ENCODE measurements around the gene IL15. TPM values are rescaled to one million over a fixed set of nuclear protein-coding genes. Genes with fewer than 3 reads are reported as not detected.
A peak's percentile ranks its signal among the peaks of the same experiment; 100 is the strongest.
"Not testable (repeated sequence)": the region's sequence is repeated elsewhere in the genome, so short reads cannot be mapped to it uniquely, and the experiment has no call there.

Gene IL15, protein sequence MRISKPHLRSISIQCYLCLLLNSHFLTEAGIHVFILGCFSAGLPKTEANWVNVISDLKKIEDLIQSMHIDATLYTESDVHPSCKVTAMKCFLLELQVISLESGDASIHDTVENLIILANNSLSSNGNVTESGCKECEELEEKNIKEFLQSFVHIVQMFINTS
- 7.0 TPM for polyA plus RNA-seq (ENCODE audit: insufficient read length)

DNA sequence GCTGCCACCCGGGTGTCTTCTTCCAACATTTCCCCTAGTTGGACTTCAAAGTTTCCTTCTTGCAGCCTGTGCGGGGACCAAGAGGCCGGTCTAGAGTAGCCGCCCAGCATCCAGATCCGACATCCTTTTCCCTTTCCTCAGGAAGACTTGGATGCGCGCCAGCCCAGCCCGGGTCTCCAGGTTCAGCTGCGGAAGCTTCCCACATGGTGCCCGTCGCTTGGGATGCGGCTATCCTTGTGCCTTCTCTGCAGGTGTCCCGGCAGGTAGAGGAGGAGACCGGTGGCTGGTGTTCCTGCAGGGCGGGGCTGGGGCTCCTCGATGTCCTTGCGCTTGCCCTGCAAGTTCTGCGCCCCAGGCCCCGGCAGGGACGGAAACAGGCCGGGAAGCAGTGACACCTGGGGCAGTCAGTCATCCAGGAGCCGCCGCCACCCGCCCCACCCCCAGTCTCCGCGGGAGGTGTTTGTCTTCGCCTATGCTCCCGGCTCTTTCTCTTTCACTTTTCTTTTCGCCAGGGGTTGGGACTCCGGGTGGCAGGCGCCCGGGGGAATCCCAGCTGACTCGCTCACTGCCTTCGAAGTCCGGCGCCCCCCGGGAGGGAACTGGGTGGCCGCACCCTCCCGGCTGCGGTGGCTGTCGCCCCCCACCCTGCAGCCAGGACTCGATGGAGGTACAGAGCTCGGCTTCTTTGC lies at the start of gene IL15:
IL15 (plus strand) TSS at position 502 of the 689 bp plus-strand sequence. CDS start 82,882 bp downstream, outside the sequence.
- peak; percentile 46 for DNase-seq

DNA sequence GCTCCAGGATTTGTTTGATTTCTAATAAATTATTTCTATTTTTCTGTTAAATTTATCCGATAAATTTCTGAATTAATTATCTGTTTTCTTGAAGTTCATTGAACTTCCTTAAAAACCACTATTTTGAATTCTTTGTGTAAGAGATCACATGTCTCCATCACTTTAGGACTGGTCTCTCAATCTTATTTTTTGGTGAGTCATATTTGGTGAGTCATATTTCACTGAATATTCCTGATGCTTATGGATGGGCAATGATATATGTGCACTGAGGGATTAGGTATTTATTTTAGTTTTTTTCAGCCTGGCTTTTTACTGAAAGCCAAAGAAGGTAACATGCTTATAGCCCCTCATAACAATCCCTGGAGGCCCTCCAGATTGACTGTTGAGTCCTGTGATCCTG lies 48.5 kb upstream of the IL15 start:
- DNase-seq = no peak

DNA sequence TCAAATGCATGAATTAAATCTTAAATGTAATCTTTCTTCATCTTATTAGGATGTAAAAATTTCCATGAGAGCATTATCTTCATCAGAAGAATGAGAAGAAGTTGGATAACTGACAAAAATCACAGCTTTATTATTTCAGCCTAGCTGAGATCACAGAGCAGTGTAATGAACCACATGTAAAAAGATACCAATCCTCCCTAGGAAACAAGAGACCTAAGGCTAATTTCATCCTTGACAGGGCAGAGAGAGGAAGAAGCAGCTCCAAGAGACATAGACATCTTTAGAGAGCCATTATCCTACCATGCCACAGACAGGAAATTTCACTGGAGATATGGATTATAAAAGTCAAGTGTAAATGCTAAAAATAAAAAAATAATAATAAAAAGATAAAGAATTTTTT lies 40.9 kb upstream of the IL15 start:
- no peak for DNase-seq

DNA sequence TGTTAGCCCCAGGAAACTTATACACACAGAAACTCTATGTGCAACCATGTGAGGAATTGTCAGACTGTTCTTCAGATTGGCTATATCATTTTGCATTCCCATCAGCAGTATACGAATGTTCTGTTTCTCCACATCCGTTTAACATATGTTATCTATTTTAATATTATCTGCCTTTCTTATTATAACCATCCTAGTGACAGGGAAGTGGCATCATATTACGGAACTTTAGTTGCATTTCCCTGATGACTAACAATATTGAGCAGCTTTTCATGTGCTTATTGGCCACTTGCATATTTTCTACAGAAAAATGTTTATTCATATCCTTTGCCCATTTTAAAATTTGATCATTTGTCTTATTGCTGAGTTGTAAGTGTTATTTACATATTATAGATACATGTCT lies 36.5 kb upstream of the IL15 start:
- no peak for DNase-seq

DNA sequence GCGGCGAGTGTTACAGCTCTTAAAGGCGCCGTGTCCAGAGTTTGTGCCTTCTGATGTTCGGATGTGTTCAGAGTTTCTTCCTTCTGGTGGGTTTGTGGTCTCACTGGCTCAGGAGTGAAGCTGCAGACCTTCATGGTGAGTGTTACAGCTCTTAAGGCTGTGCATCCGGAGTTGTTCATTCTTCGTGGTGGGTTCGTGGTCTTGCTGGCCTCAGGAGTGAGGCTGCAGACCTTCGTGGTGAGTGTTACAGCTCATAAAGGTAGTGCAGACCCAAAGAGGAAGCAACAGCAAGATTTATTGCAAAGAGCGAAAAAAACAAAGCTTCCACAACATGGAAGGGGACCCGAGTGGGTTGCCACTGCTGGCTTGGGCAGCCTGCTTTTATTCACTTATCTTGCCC lies 31.7 kb upstream of the IL15 start:
- DNase-seq = not testable (repeated sequence)

DNA sequence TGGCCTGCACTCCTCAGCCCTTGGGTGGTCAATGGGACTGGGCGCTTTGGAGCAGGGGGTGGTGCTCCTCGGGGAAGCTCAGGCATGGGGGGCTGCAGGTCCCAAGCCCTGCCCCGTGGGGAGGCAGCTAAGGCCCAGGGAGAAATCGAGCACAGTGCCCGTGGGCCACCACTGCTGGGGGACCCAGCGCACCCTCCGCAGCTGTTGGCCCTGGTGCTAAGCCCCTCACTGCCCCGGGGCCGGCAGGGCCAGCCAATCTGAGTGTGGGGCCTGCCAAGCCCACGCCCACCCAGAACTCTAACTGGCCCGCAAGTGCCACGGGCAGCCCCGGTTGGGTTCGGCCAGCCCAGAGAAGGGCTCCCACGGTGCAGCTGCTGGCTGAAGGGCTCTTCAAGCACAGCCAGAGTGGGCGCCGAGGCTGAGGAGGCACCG lies 30.9 kb upstream of the IL15 start:
- DNase-seq = no peak

DNA sequence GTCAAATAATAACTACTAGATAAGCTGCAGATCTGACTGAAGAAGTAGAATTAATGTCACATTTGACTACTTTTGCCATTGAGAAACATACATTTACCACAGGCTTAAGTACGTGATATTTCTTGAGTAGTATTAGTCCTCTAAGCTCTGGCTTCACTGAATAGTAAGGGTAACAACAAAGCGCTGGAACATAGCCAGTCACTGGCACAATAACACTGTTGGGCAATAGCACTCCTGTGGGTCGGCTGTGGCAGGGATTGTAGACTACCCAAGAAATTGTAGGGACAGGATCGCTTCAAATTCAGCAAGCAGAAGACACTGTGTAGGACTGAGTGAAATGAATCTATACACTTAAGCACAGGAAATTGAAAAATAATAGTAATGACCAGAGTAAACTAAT lies 27.1 kb upstream of the IL15 start:
- DNase-seq = no peak

DNA sequence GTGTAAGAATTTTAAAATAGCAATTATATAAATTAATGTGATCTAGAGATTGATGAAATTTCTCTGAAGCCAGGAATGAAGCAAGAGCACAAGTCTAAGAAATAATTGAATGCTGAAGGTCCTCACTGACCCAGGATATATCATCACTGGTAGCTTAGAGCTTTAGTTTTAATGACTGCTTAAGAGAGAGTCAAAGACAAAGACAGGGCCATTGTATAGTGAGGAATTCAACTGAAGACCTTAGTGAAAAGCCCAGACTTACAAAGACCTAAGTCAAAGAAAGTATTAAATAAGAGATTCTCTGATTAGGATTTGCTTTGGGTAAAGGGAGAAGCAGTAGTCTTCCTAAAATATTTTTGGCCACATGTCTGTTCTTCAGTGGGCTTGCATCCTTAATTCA lies 26.0 kb upstream of the IL15 start:
- no peak for DNase-seq

DNA sequence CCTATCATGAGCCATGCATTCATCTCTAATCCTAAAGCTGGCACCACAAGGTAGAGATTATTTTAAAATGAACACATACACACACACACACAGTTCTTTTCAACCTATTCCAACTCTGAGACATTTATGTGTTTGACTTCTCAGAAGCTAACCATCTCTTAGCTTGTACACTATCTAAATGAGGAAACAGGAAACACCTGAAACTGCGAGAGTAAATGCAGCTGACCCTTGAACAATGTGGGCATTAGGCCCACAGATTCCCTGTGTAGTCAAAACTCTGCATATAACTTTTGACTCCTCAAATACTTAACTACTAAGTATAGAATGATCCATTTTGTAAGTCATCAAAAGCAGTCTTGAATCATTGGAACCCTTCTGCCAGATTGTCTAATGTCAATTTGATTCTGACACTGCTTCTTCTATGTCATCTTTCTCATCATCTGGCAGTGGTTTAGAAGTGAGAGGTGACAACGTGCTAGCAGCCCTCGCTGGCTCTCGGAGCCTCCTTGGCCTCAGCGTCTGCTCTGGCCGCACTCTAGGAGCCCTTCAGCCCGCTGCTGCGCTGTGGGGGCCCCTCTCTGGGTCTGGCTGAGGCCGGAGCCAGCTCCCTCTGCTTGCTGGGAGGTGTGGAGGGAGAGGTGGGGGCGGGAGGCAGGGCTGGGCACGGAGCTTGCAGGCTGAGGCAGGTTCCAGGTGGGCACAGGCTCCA lies 21.4 kb upstream of the IL15 start:
- DNase-seq = no peak

DNA sequence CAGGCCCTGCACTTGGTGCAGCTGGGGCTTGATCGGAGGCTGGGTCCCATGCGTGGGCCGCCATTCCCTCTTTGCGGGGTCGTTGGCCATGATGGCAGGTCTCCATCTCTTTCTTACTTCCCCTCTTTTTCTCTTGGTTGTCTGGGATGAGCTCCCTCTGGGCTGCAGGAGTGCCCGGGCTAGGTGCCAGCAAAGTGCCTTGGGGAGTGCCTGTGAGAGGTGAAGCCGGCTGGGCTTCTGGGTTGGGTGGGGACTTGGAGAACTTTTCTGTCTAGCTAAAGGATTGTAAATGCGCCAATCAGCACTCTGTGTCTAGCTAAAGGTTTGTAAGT lies 20.8 kb upstream of the IL15 start:
- DNase-seq = not testable (repeated sequence)

DNA sequence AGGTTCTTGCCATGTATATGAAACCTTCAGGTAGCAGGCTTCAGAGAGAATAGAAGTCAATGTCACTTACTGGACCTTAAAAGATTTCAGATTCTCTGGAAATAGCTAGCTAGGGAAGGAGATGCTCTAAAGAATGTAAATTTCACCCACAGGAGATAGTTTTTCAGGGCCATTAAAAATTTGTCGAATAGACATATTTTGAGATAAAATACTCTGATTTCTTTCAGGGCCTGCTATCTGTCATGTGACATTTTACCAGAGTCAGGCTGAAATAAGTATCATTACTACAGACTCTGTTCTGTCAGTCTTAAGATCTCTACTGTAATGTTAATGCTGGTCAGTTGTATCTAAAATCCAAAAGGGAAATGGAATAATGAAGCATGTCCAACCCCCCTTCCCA lies 15.7 kb upstream of the IL15 start:
- no peak for DNase-seq

DNA sequence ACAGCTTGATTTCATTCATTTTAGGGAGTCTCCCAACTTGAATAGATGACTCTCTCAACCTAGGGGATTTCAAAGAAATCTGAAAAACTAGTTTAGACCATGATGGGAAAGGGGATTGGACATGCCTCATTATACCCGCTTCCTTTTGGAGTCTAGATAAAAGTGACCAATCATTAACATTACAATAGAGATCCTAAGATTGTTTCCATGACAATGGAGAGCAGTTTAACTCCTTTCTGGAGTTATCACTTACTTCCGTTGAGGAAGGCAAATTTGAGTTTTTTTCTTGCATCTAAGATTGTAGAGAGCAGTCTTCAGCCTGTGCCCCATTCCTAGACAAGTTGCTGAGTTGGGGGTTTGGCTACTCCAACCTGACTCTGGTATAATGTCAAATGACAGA lies 11.4 kb upstream of the IL15 start:
- DNase-seq = no peak

DNA sequence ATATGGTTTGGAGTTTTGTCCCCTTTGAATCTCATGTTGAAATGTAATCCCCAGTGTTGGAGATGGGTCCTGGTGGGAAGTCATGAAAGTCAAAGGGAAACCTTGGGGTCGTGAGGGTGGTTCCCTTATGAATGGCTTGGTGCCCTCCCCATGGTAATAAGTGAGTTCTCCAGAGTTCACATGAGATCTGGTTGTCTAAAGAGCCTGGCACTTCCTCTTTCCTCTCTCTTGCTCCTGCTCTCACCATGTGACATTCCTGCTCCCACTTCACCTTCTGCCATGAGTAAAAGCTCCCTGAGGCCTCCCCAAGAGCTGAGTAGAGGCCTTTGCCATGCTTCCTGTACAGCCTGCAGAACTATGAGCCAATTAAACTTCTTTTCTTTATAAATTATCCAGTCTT lies 5.5 kb upstream of the IL15 start:
- no peak for DNase-seq

DNA sequence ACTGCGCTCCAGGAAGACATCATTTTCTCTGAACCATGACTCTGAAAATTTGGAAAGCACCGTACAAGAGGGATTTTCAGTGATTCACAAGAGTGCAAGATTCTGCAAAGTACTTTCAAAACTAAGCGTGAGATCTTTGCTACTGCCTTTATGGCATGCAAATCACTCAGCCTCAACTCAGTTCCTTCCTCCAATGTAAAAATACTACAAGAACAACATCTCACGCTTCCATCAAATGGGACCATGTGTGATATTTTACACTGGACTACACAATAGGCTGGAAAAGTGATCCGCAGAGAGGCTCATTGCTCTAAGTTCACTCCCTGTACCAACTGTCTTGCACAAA lies 674 bp upstream of the IL15 start:
- DNase-seq = no peak

DNA sequence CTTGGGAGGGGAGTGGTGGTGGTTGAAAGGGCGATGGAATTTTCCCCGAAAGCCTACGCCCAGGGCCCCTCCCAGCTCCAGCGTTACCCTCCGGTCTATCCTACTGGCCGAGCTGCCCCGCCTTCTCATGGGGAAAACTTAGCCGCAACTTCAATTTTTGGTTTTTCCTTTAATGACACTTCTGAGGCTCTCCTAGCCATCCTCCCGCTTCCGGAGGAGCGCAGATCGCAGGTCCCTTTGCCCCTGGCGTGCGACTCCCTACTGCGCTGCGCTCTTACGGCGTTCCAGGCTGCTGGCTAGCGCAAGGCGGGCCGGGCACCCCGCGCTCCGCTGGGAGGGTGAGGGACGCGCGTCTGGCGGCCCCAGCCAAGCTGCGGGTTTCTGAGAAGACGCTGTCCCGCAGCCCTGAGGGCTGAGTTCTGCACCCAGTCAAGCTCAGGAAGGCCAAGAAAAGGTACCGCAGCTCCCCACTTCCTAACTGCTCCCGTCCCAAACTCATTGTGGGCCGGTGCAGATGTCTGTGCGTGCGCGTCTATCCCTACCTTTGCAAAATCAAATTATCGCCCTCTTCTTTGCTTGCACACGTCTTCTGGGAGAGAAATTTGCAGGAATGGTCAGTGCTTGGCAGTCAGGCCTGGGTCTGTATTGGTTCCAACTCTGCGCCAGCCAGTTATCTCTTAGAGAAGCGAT lies 533 bp downstream of the IL15 start:
- DNase-seq = peak; percentile 28

DNA sequence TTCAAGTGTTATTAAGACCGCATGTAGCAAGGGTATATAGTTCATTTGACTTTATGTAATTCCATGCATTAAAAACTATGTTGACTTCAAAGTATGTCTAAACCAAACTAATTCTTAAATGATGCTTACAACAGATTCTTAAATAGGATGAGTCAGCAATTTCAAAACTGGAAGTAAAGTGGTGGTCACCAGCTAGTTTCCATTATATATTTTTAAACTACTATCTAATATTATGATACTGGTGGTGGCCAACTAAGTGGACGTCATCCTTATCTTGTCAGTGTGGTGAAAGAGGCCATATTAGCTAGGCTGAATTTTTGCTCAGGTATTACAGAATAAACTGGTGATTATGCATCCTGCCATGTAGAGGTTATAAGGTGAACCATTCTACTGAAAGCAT lies 1.2 kb downstream of the IL15 start:
- DNase-seq = no peak

DNA sequence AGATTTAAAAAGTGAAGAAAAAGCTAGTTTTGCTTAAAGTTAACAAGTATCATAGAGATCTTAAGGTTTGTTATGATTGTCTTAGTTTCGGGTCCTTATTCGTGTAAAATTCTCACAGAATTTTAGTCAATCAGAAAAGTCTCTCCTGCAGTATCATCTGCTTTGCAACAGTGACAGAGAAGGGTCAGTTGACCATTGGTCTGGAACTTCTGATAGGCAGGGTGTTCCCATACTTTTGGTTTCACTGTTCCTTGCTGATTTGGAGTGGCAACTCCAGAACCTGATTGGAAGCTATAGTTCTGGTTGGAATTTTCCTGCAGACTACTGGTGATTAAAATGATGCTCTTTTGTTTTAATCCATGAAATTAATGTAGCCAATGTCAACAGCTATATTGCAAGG lies 1.8 kb downstream of the IL15 start:
- DNase-seq = no peak

DNA sequence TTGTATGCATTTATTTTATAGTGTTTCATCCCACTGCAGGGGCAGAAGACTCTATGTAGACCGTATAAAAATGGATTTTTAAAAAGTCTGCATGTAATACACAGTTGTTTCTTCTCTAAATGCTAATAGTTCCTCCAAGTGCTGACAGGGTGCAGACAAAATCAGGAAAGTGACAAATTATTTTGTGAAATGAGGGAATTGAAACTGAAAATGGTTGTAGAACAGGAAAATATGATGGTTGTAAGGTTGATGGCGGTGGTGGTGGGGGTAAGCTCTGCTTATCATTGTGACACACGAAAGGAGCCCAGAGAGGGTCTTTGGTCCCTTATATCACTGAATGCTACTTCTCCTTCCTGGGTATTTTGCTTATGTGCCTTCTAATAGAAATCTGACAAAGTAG lies 4.3 kb downstream of the IL15 start:
- DNase-seq = no peak

DNA sequence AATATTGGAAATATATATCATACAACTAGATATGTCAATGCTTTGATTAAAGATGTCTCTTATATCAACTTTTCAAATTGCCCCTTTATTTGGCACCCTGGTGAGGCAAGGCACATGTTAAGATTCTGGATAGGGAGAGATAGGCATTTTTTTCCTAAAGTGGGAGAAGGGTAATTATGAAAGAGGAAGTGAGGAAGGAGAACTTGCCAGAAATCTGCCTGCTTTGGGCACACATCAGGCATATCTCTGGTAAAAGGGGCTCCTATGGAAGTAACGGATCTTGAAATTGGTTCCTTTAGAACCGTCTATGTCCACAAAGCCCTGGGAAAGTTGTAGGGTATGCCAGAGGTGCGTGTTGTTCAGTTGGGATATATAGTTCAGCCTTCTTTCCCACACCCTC lies 5.7 kb downstream of the IL15 start:
- no peak for DNase-seq

DNA sequence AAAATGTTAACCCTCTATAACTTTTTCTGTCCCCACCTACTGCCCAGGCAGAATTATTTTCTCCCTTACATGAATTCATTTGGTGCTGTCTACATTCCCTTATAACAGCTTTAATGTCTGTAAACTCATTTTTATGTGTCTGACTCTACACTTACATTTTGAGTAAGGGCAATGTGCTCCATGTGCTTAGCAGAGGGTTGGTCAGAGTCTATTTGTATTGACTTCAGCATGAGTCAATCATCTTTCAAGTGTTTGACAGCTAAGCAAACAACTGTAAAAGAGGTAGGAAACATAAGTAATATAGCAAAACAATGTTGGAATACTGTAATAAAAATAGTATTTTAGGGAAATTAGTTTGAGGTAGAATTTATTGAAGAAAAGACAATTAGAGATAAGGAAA lies 6.3 kb downstream of the IL15 start:
- DNase-seq = no peak

DNA sequence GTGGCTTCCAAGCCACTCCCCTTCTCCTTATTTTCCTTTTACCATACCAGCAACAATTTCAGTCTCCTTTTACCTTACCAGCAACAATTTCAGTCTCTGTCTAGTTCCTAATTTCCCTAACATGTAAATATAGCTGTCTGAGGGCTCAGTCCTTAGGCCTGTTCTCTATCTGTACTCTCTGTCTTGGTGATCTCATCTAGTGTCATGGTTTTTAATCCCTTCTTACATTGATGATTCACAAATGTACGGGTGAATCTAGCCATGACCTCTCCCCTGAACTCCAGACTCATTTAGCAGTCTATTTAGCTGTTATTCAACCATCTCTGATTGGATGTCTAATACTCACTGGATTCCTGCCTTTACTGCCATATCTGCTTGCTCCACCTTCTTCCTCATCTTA lies 7.2 kb downstream of the IL15 start:
- no peak for DNase-seq

DNA sequence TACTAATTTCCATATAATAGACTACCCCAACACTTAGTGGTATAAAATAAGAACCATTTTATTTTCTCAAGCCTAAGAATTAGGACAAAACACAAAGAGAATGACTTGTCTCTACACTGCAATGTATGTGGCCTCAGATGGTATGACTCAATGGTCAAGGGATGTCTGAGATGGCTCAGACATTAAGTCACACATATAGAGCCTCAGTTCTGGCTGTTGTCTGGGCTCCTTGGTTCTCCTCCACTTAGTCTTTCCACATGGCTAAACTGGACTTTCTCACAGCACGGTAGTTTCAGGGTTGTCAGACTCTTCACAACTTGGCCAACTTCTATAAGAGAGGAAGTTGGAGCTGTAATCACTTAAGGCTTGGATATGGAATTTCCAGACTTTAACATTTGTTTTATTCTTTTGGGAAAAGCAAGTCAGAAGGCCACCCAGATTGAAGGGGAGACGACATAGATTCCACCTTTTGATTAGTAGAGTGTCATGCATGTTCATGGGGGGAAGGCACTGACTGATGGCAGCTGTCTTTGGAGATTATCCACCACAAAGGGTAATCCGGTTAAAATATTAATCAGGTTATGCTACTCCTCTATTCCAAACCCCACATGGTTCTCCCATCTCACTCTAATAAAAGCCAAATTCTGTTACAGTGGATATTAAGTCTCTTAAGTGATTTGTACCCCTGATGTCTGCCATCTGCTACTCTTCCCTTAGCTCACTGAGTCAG lies 9.4 kb downstream of the IL15 start:
- no peak for DNase-seq

DNA sequence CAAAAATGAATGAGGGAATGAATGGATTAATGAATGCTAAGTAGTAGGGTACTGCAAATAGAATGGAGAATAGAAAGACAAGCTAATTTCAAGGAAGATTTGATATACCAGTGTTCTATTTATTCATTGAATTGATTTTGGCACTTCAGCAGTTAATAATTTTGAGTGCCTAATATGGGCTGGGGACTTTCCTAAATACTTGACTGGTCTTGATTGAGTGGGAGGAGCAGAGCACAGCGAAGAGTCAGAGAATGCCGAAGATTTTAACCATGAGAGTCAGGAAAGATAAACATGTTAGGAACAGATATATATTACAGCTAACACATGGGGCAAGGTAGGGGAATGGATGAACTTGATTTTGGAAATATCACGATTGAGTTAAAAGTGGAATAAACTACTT lies 10.6 kb downstream of the IL15 start:
- DNase-seq = no peak

Measured in hindlimb muscle (tissue), 1 donor.